NCI-H1092 treated with DMSO at 0.1 percent for 48 hours (cell line): Measurements from ENCODE around the gene IFITM10.

Experiments used
- DNase-seq: peaks from one replicate; lab custom pipeline; 2025; lab: John Stamatoyannopoulos, UW

The IFITM10 gene

GRCh38 chr11:1750481-1750839, at the start of gene IFITM10:
TSS of gene IFITM10 (minus strand) at chr11:1750595. CDS start at chr11:1750442, 153 bp downstream.
- no peak for DNase-seq

- no peak for DNase-seq
Measured at GRCh38 chr11:1797391-1798125, 47.2 kb upstream of the IFITM10 start.

- DNase-seq = no peak
Measured at GRCh38 chr11:1796413-1797011, 46.1 kb upstream of the IFITM10 start.

GRCh38 chr11:1793081-1793480, 42.7 kb upstream of the IFITM10 start:
- no peak for DNase-seq

- no peak for DNase-seq
Measured at GRCh38 chr11:1792461-1792860, 42.1 kb upstream of the IFITM10 start.

GRCh38 chr11:1791912-1792311, 41.5 kb upstream of the IFITM10 start:
- DNase-seq = no peak

- no peak for DNase-seq
Measured at GRCh38 chr11:1786466-1786865, 36.1 kb upstream of the IFITM10 start.

GRCh38 chr11:1785749-1786413, 35.5 kb upstream of the IFITM10 start:
- no peak for DNase-seq

GRCh38 chr11:1784761-1785650, 34.6 kb upstream of the IFITM10 start:
- no peak for DNase-seq

GRCh38 chr11:1783725-1784529, 33.5 kb upstream of the IFITM10 start:
- DNase-seq = no peak

- DNase-seq = no peak
Measured at GRCh38 chr11:1782831-1783724, 32.7 kb upstream of the IFITM10 start.

- DNase-seq = no peak
Measured at GRCh38 chr11:1782031-1782590, 31.7 kb upstream of the IFITM10 start.

GRCh38 chr11:1781593-1781975, 31.2 kb upstream of the IFITM10 start:
- DNase-seq = no peak

GRCh38 chr11:1780700-1781592, 30.6 kb upstream of the IFITM10 start:
- DNase-seq = no peak

- no peak for DNase-seq
Measured at GRCh38 chr11:1779806-1780699, 29.7 kb upstream of the IFITM10 start.

- DNase-seq = no peak
Measured at GRCh38 chr11:1779034-1779805, 28.8 kb upstream of the IFITM10 start.
